GM21515 (cell line): ENCODE measurements around the gene ROS1.

ENCODE experiments used
- ATAC-seq: cut with Tn5 transposase; IDR thresholded peaks from one replicate; pipeline ENCODE4 v1.9.1; 2021; ENCODE audit not compliant: unreplicated experiment

ROS1 gene

DNA sequence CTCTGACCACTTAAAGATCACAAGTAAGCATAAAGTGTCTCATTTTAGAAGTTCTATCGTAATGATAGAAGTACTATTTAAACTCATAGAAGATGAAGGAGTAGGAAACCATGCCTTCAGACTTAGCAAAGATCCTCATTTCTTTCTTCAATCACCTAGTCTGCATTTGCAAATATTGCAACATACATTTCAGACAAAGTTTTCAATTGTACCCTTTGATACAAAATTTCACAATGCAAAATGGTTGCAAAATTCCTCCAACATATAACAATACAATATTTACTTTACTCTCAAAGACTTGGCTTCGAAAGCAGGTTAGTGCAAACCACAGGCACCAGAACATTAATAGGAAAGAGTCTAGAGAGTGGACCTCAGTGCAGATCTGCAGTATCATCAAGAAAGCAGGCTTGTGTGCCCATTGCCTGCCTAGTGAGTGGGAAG lies 16.1 kb upstream of the ROS1 start:
- ATAC-seq, result no peak

DNA sequence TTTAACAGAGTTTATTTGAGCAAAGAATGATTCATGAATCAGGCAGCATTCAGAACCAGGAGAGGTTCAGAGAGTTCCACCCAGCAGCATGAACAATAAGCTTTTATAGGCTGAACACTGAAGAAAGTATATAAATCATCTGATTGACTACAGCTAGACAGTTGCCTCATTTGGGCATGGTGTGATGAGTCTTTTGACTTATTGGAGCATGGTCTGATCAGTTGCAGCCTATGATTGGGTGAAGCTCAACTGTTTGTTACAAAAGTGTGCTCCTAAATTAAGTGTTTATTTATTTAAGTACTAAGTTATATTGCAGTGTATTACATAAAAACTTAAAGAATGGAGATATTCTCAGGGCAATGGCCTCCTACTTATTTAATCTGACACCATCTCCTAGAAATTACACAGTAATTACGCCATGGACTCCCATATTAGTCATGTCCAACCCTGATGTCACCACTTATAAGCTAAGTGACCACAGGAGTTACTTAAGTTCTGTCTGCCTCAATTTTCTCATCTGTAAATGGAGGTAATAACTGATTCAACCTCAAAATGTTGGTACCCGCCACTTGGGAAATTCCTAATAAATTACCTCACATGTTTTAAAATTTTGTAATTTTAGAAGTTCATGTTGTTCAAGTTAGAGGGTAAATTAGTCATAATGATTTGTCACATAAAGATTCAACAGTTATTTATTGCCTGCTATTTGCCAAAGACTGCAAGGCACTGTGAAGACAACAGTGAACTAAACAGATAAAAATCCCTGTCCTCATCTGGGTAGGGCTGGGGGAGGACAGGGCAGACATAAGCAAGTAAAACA lies 15.2 kb upstream of the ROS1 start:
- ATAC-seq, result no peak

DNA sequence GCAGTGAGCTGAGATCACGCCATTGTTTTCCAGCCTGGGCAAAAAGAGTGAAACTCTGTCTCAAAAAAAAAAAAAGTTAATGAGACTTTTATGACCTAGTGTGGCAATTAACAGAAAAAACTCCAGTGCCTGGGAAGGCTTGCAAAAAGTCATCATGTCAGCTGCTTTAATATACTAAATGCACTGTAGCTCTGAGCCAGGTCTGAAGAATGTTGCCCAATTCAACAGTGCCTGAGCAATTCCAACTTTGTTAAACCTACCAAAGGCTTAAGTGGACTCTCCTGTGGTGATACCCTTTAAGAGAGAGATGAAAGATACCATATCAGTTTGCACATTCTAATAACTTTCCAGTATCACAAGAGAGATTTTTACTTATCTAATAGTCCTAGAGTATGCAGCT lies 6.5 kb upstream of the ROS1 start:
- ATAC-seq, result no peak

DNA sequence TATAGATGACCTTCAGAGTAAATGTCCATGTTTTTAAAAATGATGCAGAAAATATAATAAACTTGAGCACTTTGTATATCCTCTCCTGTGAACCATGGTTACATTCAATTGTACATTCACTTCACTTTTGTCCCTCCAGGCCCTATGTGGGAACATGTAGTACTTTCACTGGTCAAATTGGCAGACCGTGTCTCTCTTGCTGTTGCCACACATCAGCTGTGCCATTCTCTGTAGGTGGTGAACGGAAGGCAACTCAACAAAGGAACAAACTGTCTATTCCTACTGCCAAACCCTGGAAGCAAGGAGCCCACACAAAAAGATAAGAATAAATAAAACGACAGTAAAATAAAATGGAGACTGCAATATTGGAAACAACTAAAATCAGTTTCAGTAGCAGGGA lies 2.0 kb downstream of the ROS1 start:
- ATAC-seq, result no peak

DNA sequence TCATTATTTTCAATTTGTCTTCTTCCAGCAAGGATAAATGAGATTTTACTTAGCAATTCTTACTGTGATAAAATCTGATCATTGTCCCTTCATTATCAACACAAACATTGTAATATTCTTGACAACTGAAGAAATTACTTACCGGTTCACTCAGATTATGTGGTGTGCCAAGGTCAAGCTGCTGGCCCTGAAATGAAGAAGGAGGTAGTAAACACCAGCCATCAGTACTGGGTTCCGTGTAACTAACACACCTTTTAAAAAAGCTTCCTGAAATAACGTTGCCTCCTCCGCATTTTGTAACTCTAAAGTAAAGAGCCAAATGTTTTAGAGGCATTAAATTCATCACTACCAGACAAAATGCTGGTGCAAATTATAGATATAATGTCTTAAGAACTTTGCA lies 7.4 kb downstream of the ROS1 start:
- ATAC-seq, result no peak

DNA sequence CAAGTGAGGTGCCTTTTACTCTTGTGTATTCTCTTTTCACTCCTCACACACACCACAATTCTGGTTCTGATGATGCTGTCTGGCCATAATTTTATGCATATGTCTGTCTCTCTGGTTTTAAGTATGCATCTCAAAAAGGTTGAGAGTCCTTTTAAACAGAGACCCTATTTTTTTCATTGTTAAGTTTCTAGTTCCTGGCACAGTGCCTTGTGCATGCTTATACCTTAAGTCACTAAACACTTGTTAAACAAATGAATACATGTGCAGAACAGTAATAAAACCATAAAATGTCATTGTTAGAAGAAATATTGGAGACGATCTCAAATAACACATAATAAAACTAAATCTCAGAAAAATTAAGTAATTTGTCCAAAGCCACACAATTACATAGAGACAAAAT lies 7.9 kb downstream of the ROS1 start:
- no peak for ATAC-seq

DNA sequence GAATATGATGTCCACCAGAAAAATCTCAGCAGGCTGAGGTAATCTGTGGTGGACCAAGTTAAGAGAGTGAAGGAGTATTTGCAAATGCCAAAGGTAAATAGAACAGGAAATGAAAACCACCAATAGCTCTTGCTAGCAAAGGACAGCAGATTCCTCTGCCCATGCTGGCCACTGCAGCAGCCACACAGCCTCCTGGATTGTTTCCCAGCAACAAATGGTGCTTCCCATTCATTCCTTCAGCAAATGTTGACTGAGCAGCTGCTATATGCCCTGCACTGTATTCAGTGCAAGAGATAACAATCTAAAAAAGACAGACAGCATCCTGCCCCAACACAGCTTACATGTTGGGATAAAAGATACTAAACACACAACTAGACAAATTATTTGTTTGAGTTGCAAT lies 11.0 kb downstream of the ROS1 start:
- ATAC-seq, result no peak

DNA sequence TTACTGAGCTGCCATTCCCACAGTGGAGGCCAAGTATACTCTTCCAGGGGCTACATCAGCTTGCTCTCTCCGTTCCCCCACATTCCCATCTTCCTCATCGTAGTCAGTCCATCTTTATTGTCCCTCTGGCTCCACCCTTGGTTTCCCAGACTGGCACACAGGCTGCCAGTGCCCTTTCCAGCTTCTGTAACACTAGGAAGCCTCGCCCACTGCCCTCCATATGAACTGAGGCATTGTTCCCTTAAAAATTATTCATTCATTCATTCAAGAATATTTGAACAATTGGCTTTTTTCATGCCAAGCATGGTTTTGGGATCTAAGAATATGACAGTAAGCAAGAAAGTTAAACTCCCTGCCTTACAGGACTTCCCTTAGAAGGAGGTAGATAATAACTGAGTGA lies 14.3 kb downstream of the ROS1 start:
- no peak for ATAC-seq

DNA sequence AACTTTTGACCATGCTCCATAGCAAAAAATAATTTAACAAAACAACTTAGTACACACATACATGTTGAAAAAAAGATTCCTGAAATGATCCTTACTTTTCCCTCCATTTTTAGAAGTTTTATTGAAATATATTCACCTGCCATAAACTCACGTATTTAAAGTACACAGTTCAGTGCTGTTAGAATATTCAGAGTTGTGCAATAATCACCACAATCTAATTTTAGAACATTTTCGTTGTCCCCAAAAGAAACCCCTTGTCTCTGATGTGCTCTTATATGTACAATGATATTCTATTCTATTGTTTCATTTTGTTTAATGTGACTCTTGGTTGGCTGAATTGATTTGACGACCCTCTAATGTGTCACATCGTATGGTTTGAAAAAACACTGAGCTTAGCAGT lies 15.9 kb downstream of the ROS1 start:
- no peak for ATAC-seq

DNA sequence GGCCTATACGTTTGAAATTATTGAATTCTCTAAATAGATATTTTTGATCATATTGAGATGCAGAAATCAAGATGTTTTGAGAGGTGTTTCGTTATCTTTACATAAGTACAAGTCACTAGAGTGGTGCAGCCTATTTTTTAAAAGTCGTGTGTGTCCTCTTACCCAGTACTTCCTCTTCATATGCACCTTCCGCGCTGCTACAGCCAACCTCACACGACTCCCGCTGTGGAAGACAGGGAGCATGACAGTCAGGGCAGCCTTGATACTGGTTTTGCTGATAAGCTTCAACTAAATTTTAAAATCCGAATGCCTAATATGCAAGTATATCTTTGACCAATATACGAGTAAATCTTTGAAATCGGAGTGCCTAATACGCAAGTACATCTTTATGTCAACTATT lies 16.3 kb downstream of the ROS1 start:
- ATAC-seq, result no peak

DNA sequence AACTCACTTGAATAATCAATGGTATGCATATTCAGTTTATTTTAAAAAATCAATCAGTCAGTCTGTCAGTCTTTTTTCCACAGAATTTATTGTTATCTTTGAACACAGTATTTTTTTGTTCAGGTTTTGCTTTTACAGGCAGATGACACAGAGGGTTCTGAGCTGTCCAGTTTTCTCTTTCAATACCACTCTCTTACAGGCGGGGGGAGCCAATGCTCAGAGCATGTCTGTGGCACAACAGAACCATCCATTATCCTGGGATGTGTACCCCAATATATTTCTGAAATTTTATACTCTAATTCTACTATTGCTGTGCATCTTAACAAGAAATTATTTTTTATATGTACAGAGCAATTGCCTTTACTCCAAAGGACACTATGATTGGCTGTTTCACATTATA lies 21.2 kb downstream of the ROS1 start:
- ATAC-seq, result no peak

DNA sequence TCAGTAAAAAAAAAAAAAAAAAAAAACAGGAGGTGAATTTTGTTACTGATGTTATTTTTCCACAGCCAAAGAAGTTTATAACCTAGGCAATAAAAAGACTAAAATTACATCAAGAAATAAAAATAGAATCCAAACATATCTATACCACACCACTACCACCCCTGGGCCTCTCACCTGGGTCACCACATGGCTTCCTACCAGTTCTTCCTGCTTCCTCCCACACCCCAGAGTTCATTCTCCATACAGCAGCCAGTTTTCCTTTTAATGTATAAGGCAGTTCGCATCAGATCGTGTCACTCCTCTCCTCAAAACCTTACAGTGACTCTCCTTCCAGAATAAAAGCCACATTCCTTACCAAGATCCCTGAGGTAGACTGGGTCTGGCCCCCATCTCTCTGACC lies 23.9 kb downstream of the ROS1 start:
- ATAC-seq, result no peak

DNA sequence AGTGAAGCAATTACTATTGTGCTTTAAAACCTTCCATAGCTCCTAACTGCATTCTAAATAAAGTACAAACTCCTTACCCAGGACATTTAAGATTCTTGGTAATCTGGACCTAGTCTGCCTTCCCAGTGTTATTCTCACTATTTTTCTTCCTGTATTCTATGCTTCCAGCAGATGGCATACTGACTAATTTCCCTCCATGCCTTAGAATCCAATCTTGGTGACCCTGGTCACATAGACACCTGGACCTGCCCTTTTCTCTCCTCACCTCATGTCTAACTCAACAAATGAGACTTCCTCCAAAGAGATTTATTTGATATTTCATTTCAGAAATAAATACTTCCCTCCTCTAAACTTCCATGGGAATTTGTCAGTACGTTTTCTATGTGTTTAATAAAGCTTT lies 25.8 kb downstream of the ROS1 start:
- ATAC-seq, result no peak

DNA sequence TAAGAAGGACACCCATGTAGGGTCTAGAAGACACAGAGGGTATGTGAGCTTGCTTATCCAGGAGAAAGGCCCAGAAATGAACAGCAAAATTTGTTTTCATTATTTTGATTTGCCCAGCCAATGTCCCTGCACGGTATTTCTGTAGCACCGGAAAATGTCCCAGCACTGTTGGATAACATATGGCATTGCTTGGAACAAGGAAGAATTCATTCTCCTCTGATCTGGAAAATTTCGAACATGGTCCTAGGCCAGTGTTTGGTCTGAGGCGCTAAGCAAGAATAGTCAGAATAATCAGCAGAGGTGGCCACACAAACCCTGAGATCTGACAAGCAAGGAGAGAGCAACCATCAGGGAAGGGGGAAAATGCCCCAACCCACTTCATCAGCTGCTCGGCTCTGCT lies 26.6 kb downstream of the ROS1 start:
- ATAC-seq, result no peak

DNA sequence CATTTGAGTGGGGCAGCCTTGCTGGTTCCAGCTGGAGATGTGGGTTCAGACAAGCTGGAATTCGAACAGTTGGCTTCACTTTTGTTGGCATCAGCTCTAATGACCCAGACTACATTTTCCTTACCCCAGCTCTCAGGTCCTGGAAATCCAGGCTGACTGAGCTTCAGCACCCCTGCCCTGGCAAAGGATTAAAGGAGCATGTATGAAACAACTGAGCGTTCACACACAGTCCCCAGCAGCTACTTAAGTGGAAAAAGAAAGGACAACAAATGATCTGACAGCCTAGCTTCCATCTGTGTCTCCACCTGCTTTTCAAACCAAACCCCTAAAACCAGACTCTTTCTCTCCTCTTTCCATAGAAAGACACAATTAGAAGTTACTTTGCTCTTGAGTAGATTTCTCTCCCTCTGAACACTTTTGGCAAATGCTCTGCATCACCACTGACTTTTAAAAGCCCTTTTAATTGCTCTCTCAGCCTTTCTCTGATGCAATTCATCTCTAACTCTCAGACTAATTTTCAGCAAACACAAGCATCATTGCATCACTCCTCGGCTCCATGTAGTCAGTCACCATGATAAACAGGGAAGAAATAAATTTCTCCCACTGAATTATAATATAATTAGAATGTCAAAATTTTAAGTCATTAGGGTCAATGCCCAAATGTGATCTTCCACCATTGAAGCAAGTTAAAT lies 28.1 kb downstream of the ROS1 start:
- ATAC-seq, result no peak

DNA sequence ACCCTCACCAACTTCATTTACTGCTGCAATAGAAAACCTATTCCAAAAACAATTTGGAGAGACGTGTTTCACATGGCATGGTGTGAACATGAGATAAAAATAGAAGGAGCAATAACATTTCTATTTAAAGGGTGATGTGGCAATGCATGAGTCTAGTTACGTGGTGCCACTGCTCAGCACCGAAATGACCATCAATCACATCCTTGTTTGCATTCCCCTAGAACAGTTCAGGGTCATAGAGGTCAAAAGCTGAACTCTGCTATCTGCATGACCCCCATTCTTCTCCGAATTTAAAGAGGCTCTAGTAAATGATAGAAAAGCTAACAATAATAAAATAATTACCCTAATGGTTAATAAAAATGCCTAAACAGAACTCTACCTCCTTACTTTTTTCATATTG lies 29.5 kb downstream of the ROS1 start:
- no peak for ATAC-seq

DNA sequence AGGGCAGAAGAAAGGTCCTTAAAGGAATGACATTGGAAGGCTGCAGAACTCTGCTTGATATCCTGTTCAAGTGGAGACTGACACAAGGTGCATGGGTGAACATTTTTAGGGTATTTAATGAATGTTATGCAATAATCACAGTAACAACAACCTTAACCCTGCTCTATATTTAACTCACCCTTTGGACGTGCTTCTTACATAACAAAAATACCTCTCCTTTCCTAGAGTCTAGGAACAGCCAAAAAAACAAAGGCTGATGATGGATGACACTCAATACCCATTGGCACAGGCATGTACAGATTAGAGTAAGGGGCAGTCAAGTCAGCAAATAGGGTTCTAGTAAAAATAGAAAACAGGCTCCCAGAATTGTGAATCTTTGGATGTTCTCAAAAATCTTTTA lies 30.6 kb downstream of the ROS1 start:
- no peak for ATAC-seq

DNA sequence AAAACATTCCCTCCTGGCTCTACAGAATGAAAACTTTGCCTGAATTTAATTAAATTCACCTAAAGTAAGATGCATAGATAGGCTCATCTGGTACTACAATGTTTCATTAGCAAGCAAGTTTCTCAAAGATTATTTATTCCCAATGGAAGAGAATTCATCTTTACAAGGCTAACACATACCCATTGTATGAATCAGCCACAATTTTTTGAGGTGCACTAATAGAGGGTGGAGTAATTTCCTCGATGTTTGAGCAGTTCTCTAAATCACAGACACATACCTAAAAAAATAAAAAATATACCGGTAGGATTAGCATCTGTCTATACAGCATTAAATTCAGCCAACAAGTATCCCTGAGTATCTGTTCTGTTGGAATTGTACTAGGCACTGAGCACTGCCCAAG lies 32.7 kb downstream of the ROS1 start:
- ATAC-seq, result no peak

DNA sequence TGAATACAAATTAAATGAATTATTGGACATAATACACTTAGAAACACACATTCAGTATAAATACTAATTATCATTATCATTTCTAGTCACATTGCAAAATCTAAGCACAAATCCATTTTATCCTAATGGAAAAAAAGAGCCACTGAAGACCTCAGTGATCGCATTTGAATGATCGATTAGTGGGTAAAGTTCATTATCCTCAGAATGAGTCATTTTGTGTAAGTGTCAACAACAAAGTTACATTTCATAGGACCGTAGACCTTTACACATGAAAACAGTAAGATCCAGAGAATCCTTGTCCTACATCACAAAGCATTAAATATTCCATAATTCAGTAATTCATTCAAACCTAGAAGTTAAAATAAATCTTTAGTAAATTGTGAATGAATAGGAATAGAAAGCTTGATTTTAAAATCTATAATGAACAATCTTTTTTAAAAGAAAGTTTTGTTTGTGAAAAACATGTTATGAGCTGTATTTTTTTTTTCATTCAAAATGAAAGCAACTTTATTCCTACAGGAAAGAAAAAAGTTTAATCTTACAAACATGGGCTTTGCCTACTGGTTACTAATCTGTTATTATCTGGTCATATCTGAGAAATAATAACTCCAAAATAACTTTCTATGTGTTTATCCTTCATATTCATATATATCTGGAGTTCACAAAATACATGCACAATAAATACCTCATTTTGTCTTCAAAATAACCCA lies 33.7 kb downstream of the ROS1 start:
- no peak for ATAC-seq

DNA sequence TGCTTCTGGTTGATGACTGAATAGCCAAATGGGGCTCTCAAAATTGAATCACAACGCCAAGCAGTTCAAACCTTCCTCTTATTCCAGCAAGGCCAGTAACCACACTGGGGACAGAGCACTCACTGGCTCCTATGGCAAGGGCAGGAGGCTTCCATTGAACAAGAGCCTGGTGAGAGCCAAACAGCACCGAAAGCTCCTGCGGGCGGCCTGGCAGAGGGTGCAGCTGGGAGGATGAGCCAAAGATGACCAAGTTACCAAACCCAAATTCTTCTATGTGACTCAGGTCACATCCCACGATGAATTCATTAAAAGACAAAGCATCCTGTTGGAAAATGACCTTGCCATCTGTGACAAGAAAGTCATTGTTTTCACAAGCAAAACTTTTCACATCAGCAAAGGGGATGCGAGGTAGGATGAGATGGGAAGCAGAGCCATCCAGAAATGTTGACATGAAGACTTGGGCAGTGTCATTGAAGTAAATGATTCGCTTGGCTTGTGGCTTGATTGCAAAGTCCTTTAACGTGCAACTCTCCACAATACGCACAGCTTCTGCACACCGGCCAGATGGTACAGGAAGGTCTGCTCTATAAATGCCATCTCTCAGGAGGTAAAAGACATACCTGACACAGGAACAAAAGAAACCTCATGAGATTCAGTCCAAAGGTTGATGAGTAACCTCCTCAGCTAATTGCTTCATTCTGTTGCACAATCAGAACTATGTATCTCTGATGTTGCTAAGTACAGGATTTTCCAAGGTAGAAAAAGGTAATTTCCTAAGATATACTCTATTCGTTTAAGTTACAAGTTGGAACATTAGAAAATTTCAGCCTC lies 36.3 kb downstream of the ROS1 start:
- ATAC-seq, result no peak

DNA sequence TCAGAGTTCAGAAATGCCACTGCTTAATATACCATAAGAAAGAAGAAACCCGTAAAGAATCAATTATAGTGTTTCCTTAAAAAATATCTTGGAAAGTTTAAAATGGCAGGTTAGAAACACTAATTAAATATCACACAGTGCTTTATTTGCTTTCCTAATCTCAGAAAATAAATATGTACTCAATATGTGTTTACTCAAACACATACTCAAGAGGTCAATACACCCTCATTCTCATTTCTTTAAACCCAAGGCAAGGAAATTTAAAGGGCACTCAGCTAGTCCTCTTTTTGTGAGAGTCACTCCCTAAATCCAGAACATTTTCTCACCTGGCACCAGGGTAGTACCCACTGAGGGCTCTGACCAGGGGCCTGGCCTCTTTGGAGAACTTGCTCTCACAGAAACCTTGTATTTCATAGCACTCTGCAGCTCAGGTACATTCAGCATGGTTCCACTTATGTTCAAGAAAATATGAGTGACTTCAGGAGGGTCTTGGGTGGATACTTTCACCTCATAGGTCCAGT lies 38.2 kb downstream of the ROS1 start:
- ATAC-seq, result no peak
